HG03108 (cell line): Measurements from ENCODE around the gene INPP5F.
"Not testable (repeated sequence)": the region's sequence is repeated elsewhere in the genome, so short reads cannot be mapped to it uniquely, and the experiment has no call there.

Experiments used
- ATAC-seq: cut with Tn5 transposase; IDR thresholded peaks from one replicate; pipeline ENCODE4 v1.9.1; 2021; ENCODE audit warnings: moderate library complexity; ENCODE audit not compliant: unreplicated experiment

INPP5F gene

GRCh38 chr10:119740096-119740495, 14.2 kb downstream of the INPP5F start:
- ATAC-seq: no peak

DNA sequence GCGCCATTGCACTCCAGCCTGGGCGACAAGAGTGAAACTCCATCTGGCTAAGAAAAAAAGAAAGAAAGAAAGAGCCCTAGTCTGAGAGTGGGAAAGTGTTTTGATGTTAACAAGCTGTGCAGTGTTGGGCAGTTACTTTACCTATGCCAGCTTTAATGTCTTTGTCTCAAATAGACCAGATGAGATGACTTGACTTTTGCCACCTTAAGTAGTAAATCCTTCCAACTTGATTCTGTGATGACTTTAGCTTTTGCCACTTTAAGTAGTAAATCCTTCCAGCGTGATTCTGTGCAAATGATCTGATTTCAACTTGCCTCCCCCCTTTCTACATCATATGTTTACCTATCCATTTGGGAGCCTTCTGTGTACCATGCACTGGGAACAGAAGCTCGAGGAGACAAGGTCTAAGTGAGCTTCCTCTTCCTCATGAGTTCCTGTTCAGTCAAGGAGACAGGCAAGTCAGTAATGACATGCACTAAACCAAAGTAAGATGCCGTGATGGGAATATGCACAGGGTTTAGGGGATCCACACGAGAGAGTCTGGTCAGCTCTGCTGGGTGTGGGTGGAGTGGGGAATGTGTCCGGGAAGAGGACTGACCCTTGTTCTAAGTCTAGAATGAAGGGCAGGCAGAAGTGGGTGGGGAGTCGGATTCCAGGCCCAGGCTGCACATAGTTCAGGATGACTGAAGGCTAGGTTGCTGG, 17.2 kb downstream of the INPP5F start:
- ATAC-seq: no peak

- ATAC-seq: no peak
These were observed 22.1 kb downstream of the INPP5F start for GRCh38 chr10:119747940-119748339.

DNA sequence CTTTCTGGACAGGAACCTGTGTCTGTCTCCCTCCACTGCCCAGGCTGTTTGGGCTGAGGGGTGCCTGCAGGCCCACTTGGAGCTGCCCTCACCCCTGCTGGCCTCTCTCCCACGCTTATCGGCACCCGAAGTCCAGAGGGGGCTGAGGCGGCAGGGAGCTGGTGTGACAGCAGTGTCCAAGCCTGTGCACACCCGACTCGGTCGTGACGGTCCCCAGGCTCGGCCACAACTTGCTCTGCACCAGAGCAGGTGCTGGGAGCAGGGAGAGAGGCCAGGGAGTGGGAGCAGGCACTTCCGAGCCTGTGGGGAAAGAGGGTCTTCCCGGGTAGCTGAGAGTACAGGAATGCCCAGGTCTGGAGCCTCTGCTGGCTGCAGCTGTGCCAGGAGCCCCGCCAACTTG, 23.0 kb downstream of the INPP5F start:
- no peak for ATAC-seq

- ATAC-seq: no peak
These were observed 23.6 kb downstream of the INPP5F start for GRCh38 chr10:119749455-119749854.

DNA sequence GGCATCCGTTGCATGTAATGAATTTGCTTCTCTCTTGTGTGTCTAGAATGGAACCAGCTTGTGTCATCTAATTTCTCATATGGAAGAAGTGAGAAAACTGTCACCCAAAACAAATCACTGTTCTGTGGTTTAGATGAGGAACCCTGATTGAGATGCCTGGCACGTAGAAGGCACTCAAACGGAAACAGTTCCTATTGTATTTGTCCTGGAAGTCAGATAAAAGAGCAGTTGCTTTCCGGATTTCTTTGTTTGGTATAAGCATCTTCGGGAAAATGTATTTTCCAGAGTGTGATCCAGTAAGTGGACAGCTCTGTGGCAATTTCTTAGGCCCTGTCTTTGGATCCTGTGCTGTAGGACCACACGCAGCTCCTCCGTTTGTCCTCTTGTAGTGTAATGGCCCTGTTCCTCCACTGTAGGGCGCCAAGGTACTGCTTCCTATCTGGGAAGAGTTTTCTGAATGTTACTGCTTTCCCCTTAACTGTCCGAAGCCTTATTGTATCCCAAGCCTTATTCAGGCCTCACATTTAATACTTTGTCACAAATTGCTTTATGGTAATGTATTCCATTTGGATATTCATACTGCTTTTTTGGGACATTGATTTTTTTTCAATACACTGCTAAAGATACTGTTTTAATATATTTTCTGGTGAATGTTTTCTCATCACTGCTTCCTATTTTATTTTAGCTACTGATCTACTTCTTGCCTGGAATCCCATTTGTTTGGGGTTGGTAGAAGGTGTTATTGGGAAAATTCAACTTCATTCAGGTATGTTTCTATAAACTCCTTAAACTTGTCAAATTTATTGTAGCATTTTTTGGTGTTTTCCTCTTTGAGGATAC, 24.8 kb downstream of the INPP5F start:
- ATAC-seq: peak; percentile 89

GRCh38 chr10:119753309-119753708, 27.5 kb downstream of the INPP5F start:
- no peak for ATAC-seq

- no peak for ATAC-seq
These were observed 28.2 kb downstream of the INPP5F start for GRCh38 chr10:119754085-119754484.

- ATAC-seq: no peak
These were observed 29.1 kb downstream of the INPP5F start for GRCh38 chr10:119754936-119755335.

GRCh38 chr10:119755446-119755845, 29.6 kb downstream of the INPP5F start:
- no peak for ATAC-seq

DNA sequence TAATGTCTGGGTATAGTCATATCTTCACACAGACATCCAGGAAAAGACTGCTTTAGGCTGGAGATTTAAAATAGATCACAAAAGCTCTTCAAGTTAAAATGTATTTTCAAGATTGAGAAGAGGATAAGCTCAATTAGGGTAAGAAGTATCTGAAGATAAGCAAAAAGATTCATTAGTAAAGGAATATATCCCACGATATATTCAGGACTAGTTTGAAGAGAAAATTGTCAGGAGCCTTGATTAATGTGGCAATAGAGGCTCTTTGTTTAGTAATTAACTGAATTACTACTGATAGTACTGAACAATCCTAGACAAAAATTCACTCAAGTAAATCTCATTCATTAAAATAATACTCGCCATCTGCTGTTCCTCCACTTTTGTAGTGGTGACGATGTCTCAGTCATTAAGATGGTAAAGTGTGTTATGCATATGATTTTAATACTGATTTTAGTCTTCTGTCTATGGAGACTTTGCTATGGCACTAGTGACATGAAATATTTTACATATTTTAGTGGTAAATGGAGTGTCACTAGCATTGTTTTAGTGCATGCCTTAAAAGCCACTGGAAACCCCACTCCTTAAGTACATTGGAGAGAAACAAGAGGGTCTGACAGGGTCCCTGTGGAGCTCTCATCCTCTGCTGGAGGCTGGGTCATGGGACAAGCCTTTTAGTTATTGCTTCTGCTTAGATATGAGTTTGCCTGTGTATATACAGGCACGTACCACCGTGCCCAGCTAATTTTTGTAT, 32.8 kb downstream of the INPP5F start:
- ATAC-seq: no peak

- ATAC-seq: no peak
These were observed 34.0 kb downstream of the INPP5F start for GRCh38 chr10:119759832-119760231.

GRCh38 chr10:119761106-119761505, 35.3 kb downstream of the INPP5F start:
- no peak for ATAC-seq

GRCh38 chr10:119762035-119762434, 36.2 kb downstream of the INPP5F start:
- ATAC-seq: no peak

GRCh38 chr10:119762805-119763798, 37.3 kb downstream of the INPP5F start:
- no peak for ATAC-seq

- ATAC-seq: no peak
These were observed 42.7 kb downstream of the INPP5F start for GRCh38 chr10:119768455-119769094.

- no peak for ATAC-seq
These were observed 44.0 kb downstream of the INPP5F start for GRCh38 chr10:119769886-119770285.

DNA sequence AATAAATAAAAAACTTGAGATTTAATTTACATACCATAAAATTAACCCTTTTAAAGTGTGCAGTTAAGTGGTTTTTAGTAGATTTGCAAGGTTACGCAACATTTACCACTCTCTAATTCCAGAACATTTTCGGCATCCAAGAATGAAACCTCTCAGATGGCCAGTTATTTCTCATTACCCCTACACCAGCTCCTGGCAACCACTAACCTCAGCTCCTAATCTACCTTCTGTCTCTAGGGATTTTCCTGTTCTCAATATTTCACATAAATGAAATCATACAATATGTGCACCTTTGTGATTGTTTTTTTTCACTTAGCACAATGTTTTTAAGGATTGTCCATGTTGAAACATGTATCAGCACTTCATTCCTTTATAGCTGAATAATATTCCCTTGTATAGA, 45.1 kb downstream of the INPP5F start:
- ATAC-seq: no peak

GRCh38 chr10:119772334-119772733, 46.5 kb downstream of the INPP5F start:
- no peak for ATAC-seq

DNA sequence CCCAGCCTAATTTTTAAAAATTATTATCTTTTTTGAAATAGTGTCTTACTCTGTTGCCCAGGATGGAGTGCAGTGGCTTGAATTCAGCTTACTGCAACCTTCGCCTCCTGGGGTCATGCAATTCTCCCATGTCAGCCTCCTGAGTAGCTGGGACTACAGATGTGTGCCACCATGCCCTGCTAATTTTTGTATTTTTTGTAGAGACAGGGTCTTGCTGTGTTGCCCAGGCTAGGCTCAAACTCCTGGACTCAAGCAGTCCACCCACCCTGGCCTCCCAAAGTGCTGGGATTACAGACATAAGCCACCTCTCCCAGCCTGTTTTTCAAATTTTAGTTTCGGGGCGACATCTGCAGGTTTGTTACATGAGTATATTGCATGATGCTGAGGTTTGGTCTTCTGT, 47.2 kb downstream of the INPP5F start:
- ATAC-seq: not testable (repeated sequence)
